Left lobe of liver (tissue), 2 donors: ENCODE results near the gene TBC1D8. TPM values are rescaled to one million over a fixed set of nuclear protein-coding genes. Genes with fewer than 3 reads are reported as not detected.

Experiments used
- ATAC-seq: fragments of 200-7000 bp; cut with Tn5 transposase; one replicate; pipeline ENCODE4 v1.9.1; 2020; ENCODE audit warnings: mild to moderate bottlenecking, moderate library complexity
- DNase-seq: peaks from one replicate; pipeline ENCODE4 v3.0.0-alpha.2; 2020; ENCODE audit warnings: low spot score
- total RNA-seq: library from RNA; stranded (reverse); gene quantifications from one replicate; pipeline ENCODE4 v1.2.1, GENCODE V29; 2021
- donor health status: DM: no; HTN: no; CAD: no; lungs with moderate emphysema.
- donor health status: DM: no; HTN: yes; CAD: no.

TBC1D8 gene
- total RNA-seq, 1 donor from 2014 or later = 23.7 TPM

DNA sequence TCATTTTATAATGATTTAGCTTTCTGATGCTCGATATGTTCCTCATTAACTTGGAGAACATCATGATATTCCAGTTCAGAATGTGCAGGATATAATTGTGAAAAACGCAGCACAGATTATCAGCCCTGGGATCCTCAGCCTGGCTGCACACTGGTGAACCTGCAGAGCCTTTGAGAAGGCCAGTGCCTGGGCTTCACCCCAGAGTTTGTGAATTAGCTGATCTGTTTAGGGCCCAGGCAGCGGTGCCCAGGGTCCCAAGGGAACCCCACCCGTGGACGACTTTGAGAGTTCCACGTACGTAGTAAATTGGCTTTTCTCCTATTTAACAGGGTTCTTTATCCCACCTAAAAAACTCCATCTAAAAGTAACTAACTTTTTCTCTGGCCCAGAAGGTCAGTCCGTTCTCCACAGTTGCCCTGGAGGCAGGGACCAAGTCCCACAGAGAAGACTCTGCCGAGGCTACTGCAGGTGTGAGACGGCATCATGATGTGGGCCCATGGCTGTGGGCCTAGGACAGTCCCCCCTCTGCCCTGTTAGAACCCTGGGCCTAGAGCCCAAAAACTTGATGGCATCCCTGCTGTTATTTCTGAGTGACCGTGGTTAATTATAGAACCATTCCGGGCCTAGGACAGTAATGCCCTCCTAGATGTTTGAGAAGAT lies 188.7 kb downstream of the TBC1D8 start:
- no peak for ATAC-seq
- no peak for DNase-seq

- ATAC-seq (no peak), DNase-seq (no peak)
Measured at GRCh38 chr2:100960688-100961087, 190.5 kb downstream of the TBC1D8 start.

- ATAC-seq (no peak), DNase-seq (no peak)
Measured at GRCh38 chr2:100959225-100959880, 191.8 kb downstream of the TBC1D8 start.

DNA sequence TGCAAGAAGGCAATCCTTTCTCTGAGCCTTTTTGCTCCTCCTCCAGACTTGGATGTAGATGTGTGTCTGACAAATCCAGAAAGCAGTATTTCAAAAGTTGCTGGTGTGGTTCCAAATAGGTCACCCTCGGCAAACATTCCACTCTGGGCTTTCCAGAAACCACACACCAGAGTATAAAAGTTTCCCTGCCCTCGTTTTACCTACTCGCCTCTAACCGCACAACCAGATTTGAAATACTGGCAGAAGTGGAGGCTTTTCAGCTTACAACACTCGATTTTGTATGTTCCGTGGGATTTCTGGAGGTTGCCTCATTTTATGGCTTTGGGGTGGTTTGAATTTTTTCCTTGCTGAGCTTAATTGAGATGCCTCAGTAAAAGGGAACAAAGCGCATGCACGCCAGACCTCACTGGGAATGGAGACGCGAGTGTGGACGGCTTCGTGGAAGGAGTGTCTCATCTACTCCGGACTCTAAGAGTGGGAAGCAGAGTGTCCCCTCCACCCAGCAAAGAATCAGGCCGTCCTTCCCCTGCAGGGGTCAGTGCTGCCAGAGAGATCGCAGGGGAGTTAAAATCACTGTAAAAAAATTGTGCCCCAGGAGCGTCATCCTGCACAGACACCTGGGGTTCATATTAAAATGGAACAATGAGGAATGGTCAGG lies 193.1 kb downstream of the TBC1D8 start:
- ATAC-seq (peak; percentile 92), DNase-seq (peak; percentile 76)

Other genes with a start within 250 kb of the TBC1D8 start
- 410 TPM for gene RPL31, start 149.1 kb downstream of the TBC1D8 start, total RNA-seq
- 17.8 TPM for gene CNOT11, start 101.5 kb upstream of the TBC1D8 start, total RNA-seq
- gene RNF149, start 157.3 kb upstream of the TBC1D8 start, total RNA-seq = 18.6 TPM
- gene CREG2, start 236.1 kb upstream of the TBC1D8 start, total RNA-seq = not detected